Activated CD4-positive, alpha-beta T cell treated with anti-CD3 and anti-CD28 coated beads for 36 hours (primary cell): Measurements from ENCODE around the gene SS18L1. TPM values are rescaled to one million over a fixed set of nuclear protein-coding genes. Genes with fewer than 3 reads are reported as not detected.

Source experiments
- ATAC-seq: fragments of 200-7000 bp; cut with Tn5 transposase; one replicate; pipeline ENCODE4 v1.10.0; 2021; ENCODE audit warnings: mild to moderate bottlenecking, moderate library complexity
- CTCF ChIA-PET: fragments of 350-600 bp; sonication (Branson Sonifier 250); formaldehyde crosslinking; loops from one replicate; lab custom pipeline; 2021; ENCODE audit warnings: antibody characterized with exemption; lab: Charles Lee
- POLR2A ChIA-PET: fragments of 350-600 bp; sonication (Branson Sonifier 250); formaldehyde crosslinking; loops from one replicate; lab custom pipeline; 2021; ENCODE audit warnings: antibody characterized with exemption, inconsistent platforms; lab: Charles Lee
- DNase-seq: peaks from one replicate; pipeline ENCODE4 v3.0.0-alpha.2; 2020
- H3K27ac Mint-ChIP-seq: one replicate; pipeline ENCODE4 v1.8.0; 2021; ENCODE audit warnings: mixed read lengths
- H3K27me3 Mint-ChIP-seq: one replicate; pipeline ENCODE4 v1.8.0; 2021; ENCODE audit warnings: mixed read lengths
- H3K36me3 Mint-ChIP-seq: one replicate; pipeline ENCODE4 v1.8.0; 2021; ENCODE audit warnings: low read depth, mixed read lengths
- H3K4me1 Mint-ChIP-seq: one replicate; pipeline ENCODE4 v1.8.0; 2021; ENCODE audit warnings: mixed read lengths
- H3K4me3 Mint-ChIP-seq: one replicate; pipeline ENCODE4 v1.8.0; 2021; ENCODE audit warnings: mild to moderate bottlenecking, moderate library complexity, mixed read lengths
- H3K9me3 Mint-ChIP-seq: one replicate; pipeline ENCODE4 v1.8.0; 2021; ENCODE audit warnings: low read depth, mixed read lengths
- intact Hi-C, 2 experiments: fragments of 100-400 bp; cut with DNase I in 1 of 2; cut with micrococcal nuclease in 1 of 2; formaldehyde crosslinking; loops; one replicate each; pipeline versions ENCODE4 v1.14.2 to v1.15.1; 2022 to 2024; cut with DNase I, micrococcal nuclease
- total RNA-seq, 2 experiments: library from RNA; stranded (reverse); gene quantifications; one replicate each; pipeline ENCODE4 v1.2.3, GENCODE V29; 2021

SS18L1 gene
- total RNA-seq, 2 experiments from 2014 or later, result 14.3 to 16.6 TPM

DNA sequence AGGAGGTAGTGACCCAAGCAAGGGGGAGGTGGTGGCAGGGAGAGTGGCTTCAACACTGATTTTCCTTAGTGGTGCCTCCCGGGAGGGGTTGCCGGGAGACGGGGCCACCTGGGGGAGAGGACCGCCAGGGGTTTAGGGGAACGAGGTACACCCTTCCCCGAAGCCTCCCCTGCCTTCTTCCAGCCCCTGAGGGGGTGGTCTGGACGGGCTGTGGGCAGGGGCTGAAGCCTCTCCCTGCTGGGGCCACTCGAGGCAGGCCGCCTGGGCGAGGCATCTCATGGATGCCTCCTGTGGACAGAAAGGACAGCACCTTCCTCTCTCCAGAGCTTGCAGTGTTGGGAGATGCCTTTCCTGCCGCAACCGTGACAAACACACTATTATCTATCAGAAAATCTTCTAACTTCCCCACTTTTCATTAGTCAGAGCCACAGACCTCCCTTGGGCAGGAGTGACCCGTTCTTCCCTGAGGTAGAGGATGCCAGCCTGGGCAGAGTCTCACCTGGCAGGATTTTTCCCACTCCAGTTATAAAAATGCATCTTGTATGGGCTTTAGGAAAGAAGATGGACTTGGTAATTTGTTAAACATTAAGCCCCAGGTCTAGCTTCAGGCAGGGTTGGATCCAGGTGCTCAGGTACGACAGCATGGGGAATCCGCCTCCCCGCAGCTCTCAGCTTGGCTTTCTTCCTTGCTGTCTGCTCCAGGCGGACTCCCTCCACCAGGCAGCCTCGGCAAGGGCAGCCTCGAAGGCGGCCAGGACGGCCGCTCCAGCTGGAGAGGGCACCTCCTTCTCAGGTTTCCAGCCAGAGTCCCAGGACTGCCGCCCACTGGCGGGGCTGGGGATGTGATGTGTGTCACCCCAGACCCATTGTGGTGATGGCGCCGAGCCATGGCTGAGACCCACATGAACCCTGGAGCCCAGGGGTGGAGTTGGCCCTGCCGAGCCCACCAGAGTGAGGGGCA is 65.5 kb downstream of the SS18L1 start:
- Mint-ChIP-seq H3K27ac (no peak overlapping the region), H3K36me3 (no peaks in the 10 kb centered on the region), H3K27me3 (peaks cover 2% of the 10 kb centered on the region), H3K4me1 (no peaks in the 10 kb centered on the region), H3K9me3 (no peaks in the 10 kb centered on the region), H3K4me3 (no peak overlapping the region)
- intact Hi-C loops, result no loop called here
- DNase-seq (no peak), ATAC-seq (no peak)
- CTCF ChIA-PET, result no interaction called here
- POLR2A ChIA-PET, result no interaction called here

DNA sequence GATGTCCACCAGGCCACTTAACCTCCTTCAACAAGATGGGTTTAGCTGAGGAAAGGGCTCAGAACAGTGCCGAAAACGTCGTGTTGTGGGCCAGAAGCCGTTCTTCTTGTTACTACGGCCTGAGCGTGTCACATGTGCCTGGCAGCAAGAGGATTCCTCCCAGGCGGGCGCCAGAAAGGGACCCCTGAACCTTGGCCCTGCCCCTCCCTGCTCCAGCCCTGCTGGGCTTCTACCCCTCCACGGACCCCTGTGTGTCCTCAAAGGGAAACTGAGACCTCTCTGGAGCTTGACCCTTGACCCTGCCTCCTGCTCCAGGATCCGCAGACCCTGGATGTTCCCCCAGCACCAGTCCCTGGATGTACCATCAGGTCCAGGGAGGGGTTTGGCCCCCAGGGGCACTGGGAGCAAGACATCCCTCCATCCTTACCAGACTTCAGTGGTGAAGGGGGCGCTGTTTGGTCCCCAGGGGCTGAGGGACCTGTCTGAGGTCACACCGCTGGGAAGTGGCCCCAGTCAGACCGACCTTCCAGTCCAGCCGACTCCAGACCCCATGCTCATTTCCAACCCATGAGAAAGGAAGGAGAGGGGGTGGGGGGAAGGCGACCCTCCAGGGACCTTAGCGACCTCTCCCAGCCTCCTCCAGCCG is 66.4 kb downstream of the SS18L1 start:
- ChIA-PET CTCF (no interaction called here), POLR2A (no interaction called here)
- Mint-ChIP-seq H3K27ac (no peak overlapping the region), H3K9me3 (no peaks in the 10 kb centered on the region), H3K36me3 (no peaks in the 10 kb centered on the region), H3K4me1 (no peaks in the 10 kb centered on the region), H3K27me3 (peaks cover 2% of the 10 kb centered on the region), H3K4me3 (no peak overlapping the region)
- ATAC-seq (no peak), DNase-seq (no peak)
- intact Hi-C loops, result no loop called here

- ChIA-PET POLR2A (no interaction called here), CTCF (no interaction called here)
- peaks cover 4% of the 10 kb centered on the region for H3K27me3 Mint-ChIP-seq
- ATAC-seq (no peak), DNase-seq (no peak)
- H3K4me1 Mint-ChIP-seq, result no peaks in the 10 kb centered on the region
- intact Hi-C loops, result no loop called here
- no peaks in the 10 kb centered on the region for H3K36me3 Mint-ChIP-seq
- H3K9me3 Mint-ChIP-seq, result no peaks in the 10 kb centered on the region
- no peak overlapping the region for H3K27ac Mint-ChIP-seq
- no peak overlapping the region for H3K4me3 Mint-ChIP-seq
Observed at GRCh38 chr20:62210496-62210855, 66.9 kb downstream of the SS18L1 start.

- ChIA-PET CTCF (interaction anchor here (0.6 kb wide), 1 partner anchor 578 kb away, joined by 3 read pairs; no protein-coding TSS in a partner anchor), POLR2A (no interaction called here)
- DNase-seq, result no peak
- H3K4me3 Mint-ChIP-seq, result no peak overlapping the region
- H3K9me3 Mint-ChIP-seq, result no peaks in the 10 kb centered on the region
- no peak for ATAC-seq
- no peaks in the 10 kb centered on the region for H3K36me3 Mint-ChIP-seq
- H3K4me1 Mint-ChIP-seq, result no peaks in the 10 kb centered on the region
- no peak overlapping the region for H3K27ac Mint-ChIP-seq
- intact Hi-C loops, result no loop called here
- peaks cover 4% of the 10 kb centered on the region for H3K27me3 Mint-ChIP-seq
Observed at GRCh38 chr20:62211216-62211615, 67.6 kb downstream of the SS18L1 start.

- no peaks in the 10 kb centered on the region for H3K9me3 Mint-ChIP-seq
- CTCF ChIA-PET, result interaction anchor here (0.8 kb wide), 1 partner anchor 164 kb away, joined by 3 read pairs; no protein-coding TSS in a partner anchor
- intact Hi-C loops, result no loop called here
- no peaks in the 10 kb centered on the region for H3K4me1 Mint-ChIP-seq
- H3K27ac Mint-ChIP-seq, result no peak overlapping the region
- H3K4me3 Mint-ChIP-seq, result no peak overlapping the region
- H3K27me3 Mint-ChIP-seq, result peaks cover 4% of the 10 kb centered on the region
- ATAC-seq (no peak), DNase-seq (no peak)
- H3K36me3 Mint-ChIP-seq, result no peaks in the 10 kb centered on the region
- POLR2A ChIA-PET, result no interaction called here
Observed at GRCh38 chr20:62211769-62212288, 68.3 kb downstream of the SS18L1 start.

DNA sequence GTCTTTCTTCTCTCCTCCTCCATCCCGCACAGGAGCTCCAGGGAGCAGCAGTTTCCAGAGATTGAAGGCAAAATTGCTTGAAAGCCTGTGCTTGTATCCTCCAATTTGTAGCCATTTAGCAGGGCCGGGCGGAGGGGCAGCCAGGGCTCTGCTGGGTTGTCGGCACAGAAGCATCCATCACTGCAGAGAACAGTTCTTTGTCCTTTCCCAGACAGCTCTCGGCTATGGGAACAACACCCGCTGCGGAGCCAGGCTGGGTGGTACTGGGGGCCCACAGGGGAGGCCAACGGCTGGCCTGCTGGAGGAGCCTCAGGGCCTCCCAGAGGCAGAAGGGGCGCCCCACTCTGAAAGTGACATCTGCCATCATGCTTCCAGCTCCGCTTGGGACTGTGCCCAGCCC is 68.7 kb downstream of the SS18L1 start:
- Mint-ChIP-seq H3K9me3 (no peaks in the 10 kb centered on the region), H3K27ac (no peak overlapping the region), H3K36me3 (no peaks in the 10 kb centered on the region), H3K27me3 (peaks cover 6% of the 10 kb centered on the region), H3K4me3 (no peak overlapping the region), H3K4me1 (no peaks in the 10 kb centered on the region)
- POLR2A ChIA-PET, result no interaction called here
- ATAC-seq, result no peak
- intact Hi-C loops, result no loop called here
- CTCF ChIA-PET, result interaction anchor here (0.8 kb wide), 1 partner anchor 165 kb away, joined by 3 read pairs; no protein-coding TSS in a partner anchor
- DNase-seq, result no peak

- DNase-seq (no peak), ATAC-seq (no peak)
- Mint-ChIP-seq H3K9me3 (no peaks in the 10 kb centered on the region), H3K27ac (no peak overlapping the region), H3K36me3 (no peaks in the 10 kb centered on the region), H3K4me3 (no peak overlapping the region), H3K27me3 (peaks cover 10% of the 10 kb centered on the region), H3K4me1 (no peaks in the 10 kb centered on the region)
- POLR2A ChIA-PET, result no interaction called here
- CTCF ChIA-PET, result interaction anchor here (0.7 kb wide), 1 partner anchor 268 kb away, joined by 3 read pairs; no protein-coding TSS in a partner anchor
- intact Hi-C loops, result no loop called here
Observed at GRCh38 chr20:62214067-62214466, 70.5 kb downstream of the SS18L1 start.

- Mint-ChIP-seq H3K27ac (no peak overlapping the region), H3K27me3 (peaks cover 12% of the 10 kb centered on the region), H3K4me3 (no peak overlapping the region), H3K4me1 (no peaks in the 10 kb centered on the region), H3K36me3 (no peaks in the 10 kb centered on the region), H3K9me3 (no peaks in the 10 kb centered on the region)
- ATAC-seq (no peak), DNase-seq (no peak)
- intact Hi-C loops, result no loop called here
- ChIA-PET POLR2A (no interaction called here), CTCF (no interaction called here)
Observed at GRCh38 chr20:62215020-62215990, 71.7 kb downstream of the SS18L1 start.

DNA sequence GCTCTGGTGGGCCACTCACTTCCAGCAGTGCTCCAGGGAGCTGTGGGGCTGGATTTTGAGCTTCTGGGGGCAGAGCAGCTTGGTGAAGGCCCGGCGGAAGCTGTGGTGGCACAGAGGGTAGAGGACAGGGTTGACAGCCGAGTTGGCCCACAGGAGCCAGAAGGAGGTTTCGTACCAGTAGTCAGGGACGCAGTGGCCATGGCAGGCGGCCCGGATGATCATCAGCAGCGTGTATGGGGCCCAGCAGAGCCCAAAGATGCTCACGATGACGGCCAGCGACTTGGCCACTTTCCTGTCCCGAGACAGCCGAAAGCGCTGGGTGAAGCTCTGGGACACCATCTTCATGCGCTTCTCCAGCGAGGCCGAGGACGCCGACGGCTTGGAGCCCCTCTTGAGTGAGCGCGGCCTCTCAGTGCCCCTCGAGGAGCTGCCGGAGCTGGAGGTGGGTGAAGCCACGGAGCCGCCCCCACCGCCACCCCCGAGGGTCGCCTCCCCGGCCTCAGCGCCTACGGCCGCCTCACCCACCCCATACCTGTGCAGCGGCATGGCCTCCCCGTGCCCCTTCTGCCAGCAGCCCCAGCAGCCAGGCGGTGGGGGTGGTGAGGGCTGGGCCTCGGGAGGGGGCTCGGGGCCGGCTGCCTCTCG is 72.5 kb downstream of the SS18L1 start:
- no peak for ATAC-seq
- ChIA-PET CTCF (no interaction called here), POLR2A (no interaction called here)
- Mint-ChIP-seq H3K9me3 (no peaks in the 10 kb centered on the region), H3K4me3 (no peak overlapping the region), H3K27ac (no peak overlapping the region), H3K27me3 (peaks cover 17% of the 10 kb centered on the region), H3K4me1 (no peaks in the 10 kb centered on the region), H3K36me3 (no peaks in the 10 kb centered on the region)
- no peak for DNase-seq
- intact Hi-C loops, result no loop called here

- intact Hi-C loops, result no loop called here
- Mint-ChIP-seq H3K9me3 (no peaks in the 10 kb centered on the region), H3K4me3 (no peak overlapping the region), H3K27ac (no peak overlapping the region), H3K4me1 (no peaks in the 10 kb centered on the region), H3K27me3 (peaks cover 22% of the 10 kb centered on the region), H3K36me3 (no peaks in the 10 kb centered on the region)
- CTCF ChIA-PET, result no interaction called here
- ATAC-seq, result no peak
- DNase-seq, result no peak
- POLR2A ChIA-PET, result no interaction called here
Observed at GRCh38 chr20:62216636-62217566, 73.3 kb downstream of the SS18L1 start.
